Hepatocyte (in vitro differentiated cells): ENCODE results near the gene EHBP1. TPM values are rescaled to one million over a fixed set of nuclear protein-coding genes. Genes with fewer than 3 reads are reported as not detected.

ENCODE experiments used
- DNase-seq: peaks from one replicate; pipeline ENCODE4 v3.0.0-alpha.2; 2016; ENCODE audit warnings: low spot score
- H2AFZ ChIP-seq: fragments of 200-600 bp; sonication (generic); 2 replicates; pipeline ENCODE4 v1.6.0; 2016; ENCODE audit warnings: antibody characterized with exemption, mild to moderate bottlenecking
- H3K27ac ChIP-seq: fragments of 200-600 bp; sonication (generic); 2 replicates; pipeline ENCODE4 v1.5.1; 2016; ENCODE audit warnings: mild to moderate bottlenecking
- H3K27me3 ChIP-seq: fragments of 200-600 bp; sonication (generic); 2 replicates; pipeline ENCODE4 v1.6.1; 2016
- H3K36me3 ChIP-seq: fragments of 200-600 bp; sonication (generic); replicated peaks from 2 replicates; pipeline ENCODE4 v1.5.1; 2016; ENCODE audit warnings: low read depth; ENCODE audit not compliant: insufficient read depth
- H3K4me1 ChIP-seq: fragments of 200-600 bp; sonication (generic); 2 replicates; pipeline ENCODE4 v1.5.1; 2016; ENCODE audit warnings: mild to moderate bottlenecking, moderate library complexity; ENCODE audit not compliant: insufficient read depth
- H3K4me2 ChIP-seq: fragments of 200-600 bp; sonication (generic); 2 replicates; pipeline ENCODE4 v1.6.0; 2016
- H3K4me3 ChIP-seq: fragments of 200-600 bp; sonication (generic); 2 replicates; pipeline ENCODE4 v1.5.1; 2016; ENCODE audit warnings: mild to moderate bottlenecking
- H3K79me2 ChIP-seq: fragments of 200-600 bp; sonication (generic); 2 replicates; pipeline ENCODE4 v1.6.0; 2017; ENCODE audit warnings: mild to moderate bottlenecking
- H3K9me2 ChIP-seq: fragments of 200-600 bp; sonication (generic); replicated peaks from 2 replicates; pipeline ENCODE4 v1.6.0; 2017; ENCODE audit warnings: mild to moderate bottlenecking; ENCODE audit not compliant: insufficient read depth
- H3K9me3 ChIP-seq: fragments of 200-600 bp; sonication (generic); 2 replicates; pipeline ENCODE4 v1.5.1; 2016; ENCODE audit warnings: low read depth, mild to moderate bottlenecking
- H4K20me1 ChIP-seq: fragments of 200-600 bp; sonication (generic); 2 replicates; pipeline ENCODE4 v1.6.0; 2016; ENCODE audit warnings: mild to moderate bottlenecking; ENCODE audit not compliant: insufficient read depth, poor library complexity, severe bottlenecking
- CTCF ChIP-seq: fragments of 200-600 bp; sonication (generic); IDR thresholded peaks from 2 replicates; pipeline ENCODE4 v1.5.1; 2016; ENCODE audit warnings: antibody characterized with exemption, mild to moderate bottlenecking; ENCODE audit not compliant: poor library complexity
- EZH2 ChIP-seq: fragments of 200-600 bp; sonication (generic); IDR thresholded peaks from 2 replicates; pipeline ENCODE4 v1.6.1; 2016; ENCODE audit warnings: antibody characterized with exemption, mild to moderate bottlenecking, borderline replicate concordance
- EZH2phosphoT487 ChIP-seq: fragments of 200-600 bp; sonication (generic); IDR thresholded peaks from one replicate; pipeline ENCODE4 v1.6.1; 2018; ENCODE audit warnings: antibody characterized with exemption, mild to moderate bottlenecking, low read depth, moderate library complexity; ENCODE audit not compliant: unreplicated experiment, severe bottlenecking
- WGBS: methylation state at CpG from one replicate; pipeline ENCODE4 v1.1.6; 2016; ENCODE audit warnings: low lambda C conversion rate; ENCODE audit errors: missing lambda C conversion rate; 5-methylcytosine and 5-hydroxymethylcytosine counted together
- polyA plus RNA-seq: library from polyadenylated mRNA; unstranded; fragments of >200 nt; fragmentation: Nextera tagmentation; extraction: Ambion mirVana; gene quantifications from 2 replicates; pipeline ENCODE4 v1.2.1, GENCODE V29; 2016
- total RNA-seq: library from RNA; depleted of rRNA; stranded (reverse); fragments of >200 nt; gene quantifications from 2 replicates; pipeline ENCODE4 v1.2.3, GENCODE V29; 2014

The EHBP1 gene
- total and polyA plus RNA-seq, 2 experiments from 2014 or later = 11.4 to 34.6 TPM

DNA sequence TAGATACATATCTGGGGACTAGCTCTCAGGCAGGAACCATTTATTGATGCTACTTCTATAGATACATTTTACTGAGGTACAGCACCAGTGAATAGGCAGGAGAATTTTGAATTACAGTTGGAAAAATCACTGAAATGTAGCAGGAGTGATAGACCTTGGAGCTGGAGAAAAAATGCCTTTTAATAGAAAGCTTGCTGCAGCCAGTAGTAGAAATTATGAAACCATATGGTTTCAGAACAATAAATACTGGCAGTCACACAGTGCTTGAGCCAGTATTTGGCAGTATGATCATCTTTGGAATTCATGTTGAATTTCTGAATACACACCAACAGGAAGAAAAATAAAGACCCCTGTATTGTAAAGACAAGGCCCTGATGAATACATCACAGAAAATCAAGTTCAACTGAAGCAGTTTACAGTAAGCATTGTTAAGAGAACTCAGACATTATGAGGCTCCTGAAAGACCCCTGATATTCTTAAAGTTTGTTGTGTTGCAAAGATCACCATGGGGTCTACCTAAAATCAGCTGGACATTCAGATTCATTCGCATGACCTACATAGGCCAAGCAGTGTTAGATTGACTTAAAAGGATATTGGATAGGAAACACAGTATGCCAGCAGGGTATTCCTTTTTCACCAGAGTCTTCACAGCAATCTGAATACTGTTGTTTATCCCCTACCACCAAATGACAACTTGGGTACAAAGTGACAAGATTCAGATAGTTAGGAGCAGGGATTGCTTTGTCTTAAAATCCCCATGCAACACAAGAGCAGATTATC is 139.0 kb downstream of the EHBP1 start:
- Histone ChIP-seq H4K20me1 (no peaks in the 10 kb centered on the region), H3K27ac (no peak overlapping the region), H3K36me3 (no peaks in the 10 kb centered on the region), H3K79me2 (no peaks in the 10 kb centered on the region), H3K9me2 (no peaks in the 10 kb centered on the region), H2AFZ (no peak overlapping the region), H3K4me3 (no peak overlapping the region), H3K4me1 (no peaks in the 10 kb centered on the region), H3K9me3 (no peaks in the 10 kb centered on the region), H3K27me3 (no peaks in the 10 kb centered on the region), H3K4me2 (no peak overlapping the region)
- TF ChIP-seq EZH2phosphoT487 (no peak), EZH2 (no peak), CTCF (no peak)
- DNase-seq = no peak
- WGBS = 92% methylated on average over 1 of the region's 1 CpG

DNA sequence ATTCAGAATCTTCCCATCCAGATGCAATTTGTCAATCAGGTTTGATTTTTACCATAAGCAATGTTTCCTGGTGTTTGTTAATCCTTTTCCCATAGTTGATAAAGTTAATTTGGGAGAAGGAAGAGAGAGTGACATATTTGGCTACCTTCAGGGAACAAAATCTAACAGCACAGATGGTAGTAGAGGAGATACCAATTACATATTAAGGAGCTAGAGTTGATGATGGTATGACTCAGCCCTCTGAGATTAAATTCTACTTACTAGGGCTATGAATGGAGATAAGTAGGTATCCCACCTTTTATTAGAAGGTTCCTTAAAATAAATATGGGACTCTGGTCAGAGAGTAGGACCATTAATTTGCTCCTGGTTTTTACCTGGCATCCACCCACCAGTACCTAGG is 139.7 kb downstream of the EHBP1 start:
- TF ChIP-seq EZH2 = no peak
- TF ChIP-seq CTCF = no peak
- TF ChIP-seq EZH2phosphoT487 = no peak
- Histone ChIP-seq H3K27ac (no peak overlapping the region), H3K36me3 (no peaks in the 10 kb centered on the region), H4K20me1 (no peaks in the 10 kb centered on the region), H3K4me2 (no peak overlapping the region), H3K79me2 (no peaks in the 10 kb centered on the region), H3K9me2 (no peaks in the 10 kb centered on the region), H3K4me3 (no peak overlapping the region), H2AFZ (no peak overlapping the region), H3K4me1 (no peaks in the 10 kb centered on the region), H3K9me3 (no peaks in the 10 kb centered on the region), H3K27me3 (no peaks in the 10 kb centered on the region)
- DNase-seq = no peak

- Histone ChIP-seq H3K9me3 (no peaks in the 10 kb centered on the region), H2AFZ (no peak overlapping the region), H3K79me2 (no peaks in the 10 kb centered on the region), H3K27me3 (no peaks in the 10 kb centered on the region), H4K20me1 (no peaks in the 10 kb centered on the region), H3K9me2 (no peaks in the 10 kb centered on the region), H3K4me2 (no peak overlapping the region), H3K4me3 (no peak overlapping the region), H3K4me1 (no peaks in the 10 kb centered on the region), H3K27ac (no peak overlapping the region), H3K36me3 (no peaks in the 10 kb centered on the region)
- TF ChIP-seq CTCF = no peak
- TF ChIP-seq EZH2 = no peak
- TF ChIP-seq EZH2phosphoT487 = no peak
- DNase-seq = no peak
Observed at GRCh38 chr2:62852254-62852653, 146.7 kb downstream of the EHBP1 start.
